WTC11 (cell line): Measurements from ENCODE around the gene LRRN1. TPM values are rescaled to one million over a fixed set of nuclear protein-coding genes. Genes with fewer than 3 reads are reported as not detected.

ENCODE experiments used
- ATAC-seq: fragments of 200-7000 bp; cut with Tn5 transposase; 2 replicates; pipeline ENCODE4 v1.10.0; 2021; ENCODE audit warnings: mild to moderate bottlenecking, moderate library complexity
- CTCF ChIA-PET: fragments of 300-600 bp; sonication (Branson Sonifier 250); formaldehyde crosslinking; loops from one replicate; lab custom pipeline; 2021; ENCODE audit warnings: antibody characterized with exemption; lab: Charles Lee
- POLR2A ChIA-PET: fragments of 350-600 bp; sonication (Branson Sonifier 250); formaldehyde crosslinking; loops from one replicate; lab custom pipeline; 2021; ENCODE audit warnings: antibody characterized with exemption; lab: Charles Lee
- DNase-seq: peaks from one replicate; pipeline ENCODE4 v3.0.0; 2021; ENCODE audit warnings: low spot score
- H3K27ac Mint-ChIP-seq: 2 replicates; pipeline ENCODE4 v1.8.0; 2021; ENCODE audit warnings: mixed read lengths
- H3K27me3 Mint-ChIP-seq: 2 replicates; pipeline ENCODE4 v1.8.0; 2021; ENCODE audit warnings: low read depth, mild to moderate bottlenecking, moderate library complexity, mixed read lengths
- H3K36me3 Mint-ChIP-seq: 2 replicates; pipeline ENCODE4 v1.8.0; 2021; ENCODE audit warnings: mixed read lengths
- H3K4me1 Mint-ChIP-seq: 2 replicates; pipeline ENCODE4 v1.8.0; 2022; ENCODE audit warnings: mixed read lengths
- H3K4me3 Mint-ChIP-seq: 2 replicates; pipeline ENCODE4 v1.8.0; 2021; ENCODE audit warnings: mild to moderate bottlenecking, moderate library complexity, mixed read lengths
- H3K9me3 Mint-ChIP-seq: 2 replicates; pipeline ENCODE4 v1.8.0; 2021; ENCODE audit warnings: mixed read lengths
- ATF2 ChIP-seq: sonication (generic); formaldehyde crosslinking; IDR thresholded peaks from 2 replicates; pipeline ENCODE4 v1.8.1; 2022; ENCODE audit warnings: low read depth, missing genetic modification reagents, borderline replicate concordance
- CTCF ChIP-seq: fragments of 200-600 bp; IDR thresholded peaks from 2 replicates; pipeline ENCODE4 v1.8.0; 2022; ENCODE audit warnings: antibody characterized with exemption
- E2F5 ChIP-seq: sonication (generic); formaldehyde crosslinking; IDR thresholded peaks from 2 replicates; pipeline ENCODE4 v1.8.1; 2022; ENCODE audit warnings: mild to moderate bottlenecking, moderate library complexity, missing genetic modification reagents
- EMX1 ChIP-seq: fragments of 250-450 bp; sonication (Bioruptor Pico); IDR thresholded peaks from 2 replicates; pipeline ENCODE4 v1.8.0; 2021; ENCODE audit warnings: mild to moderate bottlenecking
- ESRRA ChIP-seq: sonication (generic); formaldehyde crosslinking; IDR thresholded peaks from 2 replicates; pipeline ENCODE4 v1.8.1; 2022; ENCODE audit warnings: mild to moderate bottlenecking, missing genetic modification reagents, borderline replicate concordance
- FOXJ3 ChIP-seq: sonication (generic); formaldehyde crosslinking; IDR thresholded peaks from 2 replicates; pipeline ENCODE4 v1.9.0; 2021; ENCODE audit warnings: missing genetic modification reagents, mild to moderate bottlenecking, borderline replicate concordance
- FOXK1 ChIP-seq: sonication (generic); formaldehyde crosslinking; IDR thresholded peaks from 2 replicates; pipeline ENCODE4 v1.8.0; 2022; ENCODE audit warnings: mild to moderate bottlenecking, moderate library complexity, missing genetic modification reagents
- FOXP4 ChIP-seq: sonication (generic); formaldehyde crosslinking; IDR thresholded peaks from 2 replicates; pipeline ENCODE4 v1.8.0; 2022; ENCODE audit warnings: mild to moderate bottlenecking, missing genetic modification reagents
- GABPB1 ChIP-seq: sonication (generic); formaldehyde crosslinking; IDR thresholded peaks from 2 replicates; pipeline ENCODE4 v1.8.1; 2023; ENCODE audit warnings: mild to moderate bottlenecking, missing genetic modification reagents
- GTF2I ChIP-seq: fragments of 250-450 bp; sonication (Bioruptor Pico); conservative IDR thresholded peaks from 2 replicates; pipeline ENCODE4 v1.4.0; 2021; ENCODE audit warnings: mild to moderate bottlenecking
- JAZF1 ChIP-seq: fragments of 250-450 bp; sonication (Bioruptor Pico); IDR thresholded peaks from 2 replicates; pipeline ENCODE4 v1.9.0; 2021; ENCODE audit warnings: moderate library complexity, mild to moderate bottlenecking, inconsistent platforms
- MLX ChIP-seq: sonication (generic); formaldehyde crosslinking; IDR thresholded peaks from 2 replicates; pipeline ENCODE4 v1.8.1; 2023; ENCODE audit warnings: mild to moderate bottlenecking, missing genetic modification reagents, moderate library complexity
- NR3C1 ChIP-seq: sonication (generic); formaldehyde crosslinking; conservative IDR thresholded peaks from 2 replicates; pipeline ENCODE4 v1.8.1; 2023; ENCODE audit warnings: low read depth, mild to moderate bottlenecking, missing genetic modification reagents
- RELA ChIP-seq: sonication (generic); formaldehyde crosslinking; IDR thresholded peaks from 2 replicates; pipeline ENCODE4 v1.8.1; 2022; ENCODE audit warnings: missing genetic modification reagents, mild to moderate bottlenecking, borderline replicate concordance
- TCF7 ChIP-seq: sonication (generic); formaldehyde crosslinking; IDR thresholded peaks from 2 replicates; pipeline ENCODE4 v1.8.0; 2022; ENCODE audit warnings: mild to moderate bottlenecking, low read depth, missing genetic modification reagents, moderate library complexity
- USF1 ChIP-seq: sonication (generic); formaldehyde crosslinking; IDR thresholded peaks from 2 replicates; pipeline ENCODE4 v1.8.0; 2022; ENCODE audit warnings: mild to moderate bottlenecking, missing genetic modification reagents
- USF2 ChIP-seq: sonication (generic); formaldehyde crosslinking; IDR thresholded peaks from 2 replicates; pipeline ENCODE4 v1.8.1; 2023; ENCODE audit warnings: mild to moderate bottlenecking, missing genetic modification reagents, moderate library complexity
- ZNF219 ChIP-seq: sonication (generic); formaldehyde crosslinking; IDR thresholded peaks from 2 replicates; pipeline ENCODE4 v1.8.0; 2023; ENCODE audit warnings: missing genetic modification reagents, mild to moderate bottlenecking, borderline replicate concordance
- ZNF416 ChIP-seq: fragments of 250-450 bp; sonication (Bioruptor Pico); IDR thresholded peaks from 2 replicates; pipeline ENCODE4 v1.9.0; 2021; ENCODE audit warnings: mild to moderate bottlenecking, inconsistent platforms
- ZNF425 ChIP-seq: fragments of 250-450 bp; sonication (Bioruptor Pico); conservative IDR thresholded peaks from 2 replicates; pipeline ENCODE4 v1.9.0; 2021; ENCODE audit warnings: mild to moderate bottlenecking
- total RNA-seq: library from RNA; stranded (reverse); gene quantifications from 3 replicates; pipeline ENCODE4 v1.2.3, GENCODE V29; 2021

The LRRN1 gene
- total RNA-seq, 1 experiment from 2014 or later: 114 TPM

- no peak for TF ChIP-seq ATF2 (CRISPR knock-in tag)
- TF ChIP-seq, all 79 proteins: peak for 0
Observed at GRCh38 chr3:3772338-3772737, 26.9 kb upstream of the LRRN1 start (continued).

- no peak overlapping the region for H3K4me3 Mint-ChIP-seq
- CTCF ChIA-PET: no interaction called here
- DNase-seq (no peak), ATAC-seq (no peak)
- POLR2A ChIA-PET: no interaction called here
- no peaks in the 10 kb centered on the region for H3K4me1 Mint-ChIP-seq
- peaks cover 17% of the 10 kb centered on the region for H3K36me3 Mint-ChIP-seq
- peaks cover 2% of the 10 kb centered on the region; the same call in 1 of the 2 replicates for H3K27me3 Mint-ChIP-seq
- no peak for TF ChIP-seq ZNF425 (CRISPR knock-in tag)
- peaks cover 58% of the 10 kb centered on the region for H3K9me3 Mint-ChIP-seq
- H3K27ac Mint-ChIP-seq: no peak overlapping the region
Observed at GRCh38 chr3:3772920-3773319, 26.3 kb upstream of the LRRN1 start.

GRCh38 chr3:3776607-3777006, 22.6 kb upstream of the LRRN1 start:
- peaks cover 62% of the 10 kb centered on the region for H3K9me3 Mint-ChIP-seq

More at GRCh38 chr3:3776607-3777006, 22.6 kb upstream of the LRRN1 start:
- H3K4me3 Mint-ChIP-seq: no peak overlapping the region
- ATAC-seq (no peak), DNase-seq (no peak)
- TF ChIP-seq USF2 (CRISPR knock-in tag): no peak
- no peak for TF ChIP-seq FOXJ3
- TF ChIP-seq MLX (CRISPR knock-in tag): no peak
- TF ChIP-seq CTCF: no peak
- no peak for TF ChIP-seq GTF2I
- no peak for TF ChIP-seq ATF2 (CRISPR knock-in tag)
- TF ChIP-seq USF1 (CRISPR knock-in tag): no peak
- no peak for TF ChIP-seq TCF7 (CRISPR knock-in tag)
- TF ChIP-seq JAZF1 (CRISPR knock-in tag): no peak
- no peak for TF ChIP-seq ZNF219
- TF ChIP-seq NR3C1 (CRISPR knock-in tag): no peak
- no peak for TF ChIP-seq RELA (CRISPR knock-in tag)
- TF ChIP-seq FOXK1 (CRISPR knock-in tag): no peak
- no peak for TF ChIP-seq E2F5 (CRISPR knock-in tag)
- no peak for TF ChIP-seq ZNF416 (CRISPR knock-in tag)
- TF ChIP-seq GABPB1 (CRISPR knock-in tag): no peak
- TF ChIP-seq ESRRA (CRISPR knock-in tag): no peak
- TF ChIP-seq EMX1 (CRISPR knock-in tag): no peak
- no peak for TF ChIP-seq FOXP4 (CRISPR knock-in tag)
- peaks cover 2% of the 10 kb centered on the region; the same call in 1 of the 2 replicates for H3K27me3 Mint-ChIP-seq
- H3K27ac Mint-ChIP-seq: no peak overlapping the region
- ChIA-PET CTCF (no interaction called here), POLR2A (no interaction called here)
- H3K4me1 Mint-ChIP-seq: no peaks in the 10 kb centered on the region
- peaks cover 17% of the 10 kb centered on the region for H3K36me3 Mint-ChIP-seq
